ENCODE results near the gene ACAA1. TPM values are rescaled to one million over a fixed set of nuclear protein-coding genes. Genes with fewer than 3 reads are reported as not detected.

ACAA1 gene
- total RNA-seq, 1 experiment from 2014 or later, result 44.3 TPM

DNA sequence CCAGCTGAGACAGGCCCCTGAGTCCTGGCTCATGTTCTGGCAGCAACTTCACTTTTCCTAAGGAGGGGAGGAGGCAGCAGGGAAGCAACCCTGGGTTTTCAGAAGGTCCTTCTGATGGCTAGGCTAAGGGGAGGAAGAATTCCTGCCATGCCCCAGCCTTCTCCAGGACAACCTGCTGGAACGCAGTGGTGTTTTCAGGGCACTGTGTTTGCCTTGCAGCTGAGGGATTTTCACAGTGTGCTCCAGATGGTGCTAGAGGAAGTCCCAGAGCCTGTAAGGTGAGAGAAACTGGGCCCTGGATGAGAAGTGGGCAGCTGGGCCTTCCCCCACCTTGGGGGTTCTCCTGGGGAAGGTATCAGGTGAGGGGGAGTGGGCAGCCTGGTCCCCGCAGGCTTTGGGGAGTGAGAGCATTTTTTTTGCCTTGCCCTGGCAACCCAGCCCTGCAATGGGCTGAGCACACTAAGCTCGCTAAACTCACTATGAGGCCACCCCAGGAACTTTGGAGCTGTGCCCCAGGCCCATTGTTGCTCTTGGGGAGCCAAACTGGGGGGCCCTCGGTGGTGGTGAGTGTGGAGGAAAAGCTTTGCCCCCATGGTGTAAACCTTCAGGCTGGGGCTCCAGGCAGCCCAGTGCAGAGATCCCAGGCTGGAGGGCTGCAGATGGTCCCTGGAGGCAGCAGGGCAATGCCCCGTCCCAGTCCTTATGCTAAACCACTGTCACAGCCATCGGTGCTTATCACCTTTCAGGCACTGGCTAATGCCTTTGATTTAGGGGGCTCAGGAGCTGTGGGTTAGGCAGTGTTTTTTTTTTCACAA is 41.1 kb downstream of the ACAA1 start:
- H4K20me1 ChIP-seq (ENCODE audit: control insufficient read depth, insufficient read depth, insufficient read length), result no peaks in the 10 kb centered on the region
- H3K18ac ChIP-seq (ENCODE audit: insufficient read length, low read depth, low read length), result no peak overlapping the region
- no peak overlapping the region for H3K56ac ChIP-seq (ENCODE audit: insufficient read length, low read depth, low read length)
- no peaks in the 10 kb centered on the region for H3K79me1 ChIP-seq (ENCODE audit: insufficient read depth, low read depth, low read length, poor library complexity, severe bottlenecking)
- H2AK5ac ChIP-seq (ENCODE audit: insufficient read length, low read length), result no peak overlapping the region
- no peak overlapping the region for H4K91ac ChIP-seq (ENCODE audit: insufficient read length, low read depth, low read length)
- no peak overlapping the region for H2BK15ac ChIP-seq (ENCODE audit: low read depth, low read length)
- no peak overlapping the region for H2BK120ac ChIP-seq (ENCODE audit: low read depth, low read length, poor library complexity, severe bottlenecking)
- no peak for TF ChIP-seq CTCF (conservative IDR thresholded peaks at IDR 0.05)
- no peak overlapping the region for H4K5ac ChIP-seq (ENCODE audit: insufficient read length, low read depth, low read length)
- H3K9me3 Mint-ChIP-seq, result no peaks in the 10 kb centered on the region; a peak in 1 of 5 replicates
- no peak overlapping the region for H2BK5ac ChIP-seq (ENCODE audit: insufficient read length, low read length)
- H2BK12ac ChIP-seq (ENCODE audit: insufficient read length, low read depth, low read length), result no peak overlapping the region
- H3K27me3 Mint-ChIP-seq (ENCODE audit: low read depth), result peaks cover 17% of the 10 kb centered on the region
- no peak overlapping the region for H3K4me3 Mint-ChIP-seq
- no peak overlapping the region for H4K8ac ChIP-seq (replicated peaks; ENCODE audit: insufficient read length, low read depth, low read length)
- no peak overlapping the region for H3K4me2 ChIP-seq (ENCODE audit: insufficient read depth, insufficient read length, low read length)
- H2AFZ ChIP-seq (ENCODE audit: low read length), result no peak overlapping the region
- no peaks in the 10 kb centered on the region for H3K9me3 ChIP-seq (ENCODE audit: control insufficient read depth, low read depth, low read length)
- no peak overlapping the region for H3K9ac ChIP-seq (ENCODE audit: extremely low read depth, insufficient read length, low read length)
- no peak overlapping the region for H3K27ac ChIP-seq (ENCODE audit: insufficient read length, low read depth, low read length)
- no peaks in the 10 kb centered on the region for H3K79me2 ChIP-seq (ENCODE audit: insufficient read depth, low read length)
- H3K4me1 ChIP-seq (ENCODE audit: insufficient read depth, low read length), result peaks cover 3% of the 10 kb centered on the region; the same call in 1 of the 2 replicates
- H3K27ac Mint-ChIP-seq, result no peak overlapping the region
- H3K23ac ChIP-seq (ENCODE audit: insufficient read length, low read depth, low read length), result no peak overlapping the region
- peaks cover 22 to 25% of the 10 kb centered on the region in 2 experiments for H3K4me1 Mint-ChIP-seq
- H3K4ac ChIP-seq (ENCODE audit: low read depth, low read length), result no peak overlapping the region
- no peaks in the 10 kb centered on the region; the same call in 1 of the 2 replicates for H3K27me3 ChIP-seq (ENCODE audit: insufficient read depth, low read length)
- H2BK20ac ChIP-seq (ENCODE audit: low read depth, low read length, poor library complexity, severe bottlenecking), result no peak overlapping the region
- WGBS (ENCODE audit: extremely low coverage, insufficient read length, low lambda C conversion rate), result no CpG with 5 or more reads among the region's 6 CpGs
- no peaks in the 10 kb centered on the region for H3K36me3 Mint-ChIP-seq (ENCODE audit: insufficient read depth in 1 of 3, low read depth in 3 of 3)
- H3K14ac ChIP-seq (ENCODE audit: insufficient read depth, low read length), result no peak overlapping the region; the same call in 1 of the 2 replicates
- no peak overlapping the region for H3T11ph ChIP-seq (ENCODE audit: low read length)
- no peaks in the 10 kb centered on the region for H3K23me2 ChIP-seq (ENCODE audit: insufficient read length, low read depth, low read length, poor library complexity, severe bottlenecking)
- DNase-seq, result no peak
